HG03378 (cell line): ENCODE measurements around the gene CCDC63.
"Not testable (repeated sequence)": the region's sequence is repeated elsewhere in the genome, so short reads cannot be mapped to it uniquely, and the experiment has no call there.

ENCODE experiments used
- ATAC-seq: cut with Tn5 transposase; IDR thresholded peaks from one replicate; pipeline ENCODE4 v1.9.1; 2021; ENCODE audit warnings: mild to moderate bottlenecking, moderate library complexity; ENCODE audit not compliant: unreplicated experiment

CCDC63 gene

DNA sequence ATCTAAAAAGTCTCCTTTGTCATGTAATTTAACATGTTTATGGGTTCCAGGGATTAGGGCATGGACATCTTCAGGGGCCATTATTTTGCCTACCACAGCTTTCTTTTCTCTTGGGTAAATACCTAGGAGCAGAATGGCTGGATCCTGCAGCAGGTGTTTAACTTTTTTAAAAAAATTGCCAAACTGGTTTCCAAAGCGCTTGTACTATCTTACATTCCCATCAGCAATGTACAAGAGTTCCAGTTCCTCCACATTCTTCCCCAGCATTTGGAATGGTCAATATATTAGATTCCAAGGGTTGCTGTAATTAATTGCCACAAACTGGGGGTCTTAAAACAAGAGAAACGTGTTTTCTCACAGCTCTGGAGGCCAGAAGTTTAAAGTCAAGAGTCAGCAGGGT lies 101.3 kb downstream of the CCDC63 start:
- no peak for ATAC-seq

DNA sequence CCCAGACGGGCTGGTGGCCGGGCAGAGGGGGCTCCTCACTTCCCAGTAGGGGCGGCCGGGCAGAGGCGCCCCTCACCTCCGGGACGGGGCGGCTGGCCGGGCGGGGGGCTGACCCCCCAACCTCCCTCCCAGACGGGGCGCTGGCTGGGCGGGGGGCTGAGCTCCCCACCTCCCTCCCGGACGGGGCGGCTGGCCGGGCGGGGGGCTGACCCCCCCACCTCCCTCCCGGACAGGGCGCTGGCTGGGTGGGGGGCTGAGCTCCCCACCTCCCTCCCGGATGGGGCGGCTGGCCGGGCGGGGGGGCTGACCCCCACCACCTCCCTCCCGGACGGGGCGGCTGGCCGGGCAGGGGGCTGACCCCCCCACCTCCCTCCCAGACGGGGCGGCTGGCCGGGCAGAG lies 103.7 kb downstream of the CCDC63 start:
- ATAC-seq: not testable (repeated sequence)

DNA sequence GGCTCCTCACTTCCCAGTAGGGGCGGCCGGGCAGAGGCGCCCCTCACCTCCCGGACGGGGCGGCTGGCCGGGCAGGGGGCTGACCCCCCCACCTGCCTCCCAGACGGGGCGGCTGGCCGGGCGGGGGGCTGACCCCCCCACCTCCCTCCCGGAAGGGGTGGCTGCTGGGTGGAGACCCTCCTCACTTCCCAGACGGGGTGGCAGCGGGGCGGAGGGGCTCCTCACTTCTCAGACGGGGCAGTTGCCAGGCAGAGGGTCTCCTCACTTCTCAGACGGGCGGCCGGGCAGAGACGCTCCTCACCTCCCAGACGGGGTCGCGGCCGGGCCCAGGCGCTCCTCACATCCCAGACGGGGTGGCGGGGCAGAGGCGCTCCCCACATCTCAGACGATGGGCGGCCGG lies 104.1 kb downstream of the CCDC63 start:
- ATAC-seq: not testable (repeated sequence)
